ENCODE results near the gene FHIP1A. TPM values are rescaled to one million over a fixed set of nuclear protein-coding genes. Genes with fewer than 3 reads are reported as not detected.

Gene FHIP1A
- total and polyA plus RNA-seq, 2 of the 8 experiments (the other 6 are each of a cell fraction or from before 2014, with no cell fraction given): 17.9 to 75.2 TPM

GRCh38 chr4:151431728-151432127, 22.8 kb downstream of the FHIP1A start:
- Histone ChIP-seq H3K23ac (ENCODE audit: insufficient read length) (no peak overlapping the region), H4K91ac (replicated peaks; ENCODE audit: insufficient read length, low read length) (no peak overlapping the region), H3K79me1 (ENCODE audit: low read depth, low read length) (no peaks in the 10 kb centered on the region), H3K18ac (ENCODE audit: extremely low read depth, low read length) (no peak overlapping the region), H2AK5ac (ENCODE audit: low read depth, low read length) (no peak overlapping the region), H2AFZ (ENCODE audit: low read length) (no peak overlapping the region), H2BK5ac (ENCODE audit: low read depth, low read length) (no peak overlapping the region), H3K4me3 (ENCODE audit: extremely low read depth in 1 of 4, insufficient read depth in 2 of 4, low read depth in 3 of 4, low read length in 4 of 4) (no peak overlapping the region), H3K56ac (replicated peaks; ENCODE audit: insufficient read length, low read depth, low read length) (no peak overlapping the region), H3K9me3 (ENCODE audit: insufficient read depth in 2 of 2, low read depth in 1 of 2, low read length in 1 of 2) (no peaks in the 10 kb centered on the region), H3K27me3 (replicated peaks in 1 of 4; ENCODE audit: control insufficient read depth in 3 of 4, extremely low read depth in 1 of 4, insufficient read depth in 3 of 4, low read length in 3 of 4) (no peaks in the 10 kb centered on the region), H3K36me3 (ENCODE audit: control insufficient read depth in 2 of 4, insufficient read depth in 4 of 4, low read length in 3 of 4) (no peaks in the 10 kb centered on the region), H2BK15ac (ENCODE audit: low read length) (no peak overlapping the region), H2BK12ac (ENCODE audit: low read depth, low read length) (no peak overlapping the region), H3K23me2 (ENCODE audit: low read depth, low read length) (no peaks in the 10 kb centered on the region), H2BK120ac (replicated peaks; ENCODE audit: low read depth, low read length) (no peak overlapping the region), H3K27ac (ENCODE audit: low read depth, low read length) (no peak overlapping the region), H4K20me1 (replicated peaks in 1 of 2; ENCODE audit: control insufficient read depth in 1 of 2, insufficient read depth in 2 of 2, low read length in 2 of 2) (no peaks in the 10 kb centered on the region), H3K14ac (ENCODE audit: insufficient read length) (no peak overlapping the region), H3K9ac (replicated peaks in 1 of 4; ENCODE audit: extremely low read depth in 1 of 4, low read depth in 3 of 4, low read length in 3 of 4) (no peak overlapping the region), H4K8ac (ENCODE audit: extremely low read depth, insufficient read depth, low read length) (no peak overlapping the region), H3K79me2 (ENCODE audit: control insufficient read depth in 1 of 2, insufficient read depth in 2 of 2, low read length in 2 of 2) (peaks cover 4 to 89% of the 10 kb centered on the region in 2 experiments), H3K4me1 (replicated peaks in 1 of 4; ENCODE audit: control insufficient read depth in 3 of 4, insufficient read depth in 4 of 4, low read length in 3 of 4) (peaks cover 2 to 15% (median 12%) of the 10 kb centered on the region in 4 experiments; a peak in 4 of 7 replicates), H3K4me2 (ENCODE audit: insufficient read depth in 1 of 2, low read depth in 2 of 2, low read length in 2 of 2) (no peak overlapping the region), H3K4ac (replicated peaks; ENCODE audit: insufficient read length, low read depth, low read length) (no peak overlapping the region), H4K5ac (ENCODE audit: insufficient read length, low read depth, low read length) (no peak overlapping the region), H2BK20ac (ENCODE audit: low read length) (no peak overlapping the region)
- FAIRE-seq: no peak
- ChIA-PET POLR2A (ENCODE audit: partially characterized antibody) (interaction anchor here (0.6 to 1.5 kb wide), 2 partner anchors 26 to 145 kb away, joined by 3 to 4 read pairs; no protein-coding TSS in a partner anchor), CTCF (ENCODE audit: partially characterized antibody) (interaction anchor here (0.6 to 1.4 kb wide), 3 partner anchors 10 to 476 kb away, joined by 3 to 5 read pairs (median 5); no protein-coding TSS in a partner anchor)
- no peak for DNase-seq (ENCODE audit: low read depth in 1 of 2, low spot score in 2 of 2)
- TF ChIP-seq CHD2 (IDR thresholded peaks at IDR 0.05; ENCODE audit: low read length): no peak
- TF ChIP-seq KDM4A (IDR thresholded peaks at IDR 0.05; ENCODE audit: low read depth, low read length, severe bottlenecking): no peak
- no peak for TF ChIP-seq USF2 (IDR thresholded peaks at IDR 0.05; ENCODE audit: low read length)
- TF ChIP-seq CBX5 (IDR thresholded peaks at IDR 0.05; ENCODE audit: low read depth, low read length): no peak

All from H1 (cell line).